ENCODE results near the gene ERG. TPM values are rescaled to one million over a fixed set of nuclear protein-coding genes. Genes with fewer than 3 reads are reported as not detected.

Gene ERG
- total RNA-seq, 2 experiments from 2014 or later: not detected

Other genes starting within 250 kb of the ERG start
- gene KCNJ15, start 241.5 kb downstream of the ERG start, total RNA-seq: not detected

Measured in activated CD8-positive, alpha-beta T cell treated with anti-CD3 and anti-CD28 coated beads, Interleukin-2, amount 10 ng/mL, durations not matched to agents 7 days and 5 days (primary cell).